ENCODE results near the gene AP4S1.
A peak's percentile ranks its signal among the peaks of the same experiment; 100 is the strongest.
"Not testable (repeated sequence)": the region's sequence is repeated elsewhere in the genome, so short reads cannot be mapped to it uniquely, and the experiment has no call there.

AP4S1 gene

GRCh38 chr14:31080484-31080883 lies 55.0 kb downstream of the AP4S1 start:
- in situ Hi-C loops (cut with HindIII; ENCODE audit: low sequenced_read_pairs), result no loop called here
- TF ChIP-seq, protein P1, sequence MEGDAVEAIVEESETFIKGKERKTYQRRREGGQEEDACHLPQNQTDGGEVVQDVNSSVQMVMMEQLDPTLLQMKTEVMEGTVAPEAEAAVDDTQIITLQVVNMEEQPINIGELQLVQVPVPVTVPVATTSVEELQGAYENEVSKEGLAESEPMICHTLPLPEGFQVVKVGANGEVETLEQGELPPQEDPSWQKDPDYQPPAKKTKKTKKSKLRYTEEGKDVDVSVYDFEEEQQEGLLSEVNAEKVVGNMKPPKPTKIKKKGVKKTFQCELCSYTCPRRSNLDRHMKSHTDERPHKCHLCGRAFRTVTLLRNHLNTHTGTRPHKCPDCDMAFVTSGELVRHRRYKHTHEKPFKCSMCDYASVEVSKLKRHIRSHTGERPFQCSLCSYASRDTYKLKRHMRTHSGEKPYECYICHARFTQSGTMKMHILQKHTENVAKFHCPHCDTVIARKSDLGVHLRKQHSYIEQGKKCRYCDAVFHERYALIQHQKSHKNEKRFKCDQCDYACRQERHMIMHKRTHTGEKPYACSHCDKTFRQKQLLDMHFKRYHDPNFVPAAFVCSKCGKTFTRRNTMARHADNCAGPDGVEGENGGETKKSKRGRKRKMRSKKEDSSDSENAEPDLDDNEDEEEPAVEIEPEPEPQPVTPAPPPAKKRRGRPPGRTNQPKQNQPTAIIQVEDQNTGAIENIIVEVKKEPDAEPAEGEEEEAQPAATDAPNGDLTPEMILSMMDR (IDR thresholded peaks at IDR 0.05; ENCODE audit: low read depth, low read length, missing control alignments), result no peak
- DNase-seq (ENCODE audit: low read depth), result no peak
- no peak overlapping the region for H3K4me3 ChIP-seq (ENCODE audit: low read depth, low read length)

GRCh38 chr14:31083781-31084180 lies 58.3 kb downstream of the AP4S1 start:
- DNase-seq (ENCODE audit: low read depth), result no peak
- in situ Hi-C loops (cut with HindIII; ENCODE audit: low sequenced_read_pairs), result no loop called here
- no peak overlapping the region for H3K4me3 ChIP-seq (ENCODE audit: low read depth, low read length)
- TF ChIP-seq, protein P1 (IDR thresholded peaks at IDR 0.05; ENCODE audit: low read depth, low read length, missing control alignments), result no peak

DNA sequence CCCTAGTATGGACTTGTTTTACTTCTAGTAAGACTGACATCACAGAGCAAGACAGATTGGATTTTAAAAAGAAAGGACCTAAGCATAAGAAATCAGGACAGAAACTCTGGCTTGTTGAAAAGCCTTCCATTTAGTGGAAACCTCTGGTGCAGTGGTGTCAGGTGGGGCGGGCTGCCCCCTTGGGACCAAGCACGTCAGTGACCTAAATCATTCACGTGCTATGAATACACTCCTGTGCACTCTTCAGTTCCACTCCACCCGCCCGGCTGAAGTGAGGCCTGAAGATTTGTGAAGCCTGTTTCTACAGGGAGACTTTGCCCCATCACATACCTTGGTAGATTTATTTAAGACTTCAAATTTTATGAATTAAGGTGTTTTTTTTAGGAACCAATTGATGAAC lies 58.9 kb downstream of the AP4S1 start:
- in situ Hi-C loops (cut with HindIII; ENCODE audit: low sequenced_read_pairs), result no loop called here
- TF ChIP-seq, protein P1 (IDR thresholded peaks at IDR 0.05; ENCODE audit: low read depth, low read length, missing control alignments), result no peak
- H3K4me3 ChIP-seq (ENCODE audit: low read depth, low read length), result no peak overlapping the region
- DNase-seq (ENCODE audit: low read depth), result no peak

DNA sequence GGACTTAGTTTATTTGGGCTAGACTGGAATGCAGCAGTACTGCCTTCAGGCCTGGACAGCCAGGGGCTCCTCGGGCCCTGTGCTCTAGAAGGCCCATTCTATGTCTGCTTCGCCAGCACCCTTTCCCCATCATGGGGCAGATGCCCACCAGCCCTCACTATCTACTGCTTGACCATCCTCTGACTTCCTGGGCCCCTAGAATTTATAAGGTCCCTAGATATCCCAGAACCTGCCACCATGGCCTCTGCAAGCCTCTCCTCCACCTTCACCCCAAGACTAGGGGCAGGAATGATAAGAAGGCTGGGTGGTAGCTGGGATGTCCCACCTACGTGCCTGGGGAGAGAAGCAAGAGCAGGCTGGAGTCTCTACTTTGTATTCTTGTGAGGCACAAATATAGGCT lies 59.6 kb downstream of the AP4S1 start:
- no peak for DNase-seq (ENCODE audit: low read depth)
- in situ Hi-C loops (cut with HindIII; ENCODE audit: low sequenced_read_pairs), result no loop called here
- H3K4me3 ChIP-seq (ENCODE audit: low read depth, low read length), result no peak overlapping the region
- TF ChIP-seq, protein P1 (IDR thresholded peaks at IDR 0.05; ENCODE audit: low read depth, low read length, missing control alignments), result no peak

- H3K4me3 ChIP-seq (ENCODE audit: low read depth, low read length); in situ Hi-C loops (cut with HindIII; ENCODE audit: low sequenced_read_pairs); DNase-seq (ENCODE audit: low read depth): not testable (repeated sequence)
Measured at GRCh38 chr14:31086466-31086865, 61.0 kb downstream of the AP4S1 start.

GRCh38 chr14:31090883-31091764 lies 65.7 kb downstream of the AP4S1 start:
- in situ Hi-C loops (cut with HindIII; ENCODE audit: low sequenced_read_pairs), result no loop called here
- peak; percentile 42 for DNase-seq (ENCODE audit: low read depth)
- TF ChIP-seq, protein P1 (IDR thresholded peaks at IDR 0.05; ENCODE audit: low read depth, low read length, missing control alignments), result no peak
- no peak overlapping the region for H3K4me3 ChIP-seq (ENCODE audit: low read depth, low read length)

- H3K4me3 ChIP-seq (ENCODE audit: low read depth, low read length), result no peak overlapping the region
- DNase-seq (ENCODE audit: low read depth), result no peak
- in situ Hi-C loops (cut with HindIII; ENCODE audit: low sequenced_read_pairs), result no loop called here
Measured at GRCh38 chr14:31092160-31092708, 66.8 kb downstream of the AP4S1 start.

GRCh38 chr14:31093884-31094839 lies 68.7 kb downstream of the AP4S1 start:
- in situ Hi-C loops (cut with HindIII; ENCODE audit: low sequenced_read_pairs); DNase-seq (ENCODE audit: low read depth); H3K4me3 ChIP-seq (ENCODE audit: low read depth, low read length): not testable (repeated sequence)

More at GRCh38 chr14:31092160-31092708, 66.8 kb downstream of the AP4S1 start:
- TF ChIP-seq, protein P1 (IDR thresholded peaks at IDR 0.05; ENCODE audit: low read depth, low read length, missing control alignments), result no peak

GRCh38 chr14:31095817-31096216 lies 70.4 kb downstream of the AP4S1 start:
- H3K4me3 ChIP-seq (ENCODE audit: low read depth, low read length), result not testable (repeated sequence)

More at GRCh38 chr14:31095817-31096216, 70.4 kb downstream of the AP4S1 start:
- in situ Hi-C loops (cut with HindIII; ENCODE audit: low sequenced_read_pairs); DNase-seq (ENCODE audit: low read depth): not testable (repeated sequence)

All from astrocyte of the cerebellum (primary cell).